Gastroesophageal sphincter (tissue), 3 donors: ENCODE results near the gene CIB4.
"Not testable (repeated sequence)": the region's sequence is repeated elsewhere in the genome, so short reads cannot be mapped to it uniquely, and the experiment has no call there.

Experiments used
- CTCF ChIP-seq, 4 experiments: fragments of 200-600 bp in 2 of 4; fragments of 450-650 bp in 2 of 4; sonication (generic) in 1 of 4; IDR thresholded peaks; one replicate each; pipeline ENCODE4 v1.5.1; 2017 to 2019; ENCODE audit warnings: antibody characterized with exemption in 4 of 4, mild to moderate bottlenecking in 2 of 4, moderate library complexity in 2 of 4
- EP300 ChIP-seq: sonication (generic); formaldehyde crosslinking; IDR thresholded peaks from one replicate; pipeline ENCODE4 v1.6.1; 2017; ENCODE audit warnings: antibody characterized with exemption, mild to moderate bottlenecking
- POLR2A ChIP-seq, 2 donors: fragments of 450-650 bp; IDR thresholded peaks; one replicate each; pipeline ENCODE4 v1.6.1; 2017; ENCODE audit warnings: antibody characterized with exemption in 2 of 2, mild to moderate bottlenecking in 2 of 2, moderate library complexity in 1 of 2

- TF ChIP-seq EP300; POLR2A (IDR thresholded peaks at IDR 0.05); CTCF (IDR thresholded peaks at IDR 0.05): not testable (repeated sequence)
Measured at GRCh38 chr2:26665296-26665695, 24.1 kb upstream of the CIB4 start.
